Activated naive CD8-positive, alpha-beta T cell treated with anti-CD3 and anti-CD28 coated beads, Interleukin-2, amount 50 U/mL, for 16 hours (primary cell): Measurements from ENCODE around the gene VCP.

ENCODE experiments used
- DNase-seq: peaks from one replicate; pipeline ENCODE4 v3.0.0-alpha.2; 2020; ENCODE audit warnings: low read depth, low spot score

Gene VCP

DNA sequence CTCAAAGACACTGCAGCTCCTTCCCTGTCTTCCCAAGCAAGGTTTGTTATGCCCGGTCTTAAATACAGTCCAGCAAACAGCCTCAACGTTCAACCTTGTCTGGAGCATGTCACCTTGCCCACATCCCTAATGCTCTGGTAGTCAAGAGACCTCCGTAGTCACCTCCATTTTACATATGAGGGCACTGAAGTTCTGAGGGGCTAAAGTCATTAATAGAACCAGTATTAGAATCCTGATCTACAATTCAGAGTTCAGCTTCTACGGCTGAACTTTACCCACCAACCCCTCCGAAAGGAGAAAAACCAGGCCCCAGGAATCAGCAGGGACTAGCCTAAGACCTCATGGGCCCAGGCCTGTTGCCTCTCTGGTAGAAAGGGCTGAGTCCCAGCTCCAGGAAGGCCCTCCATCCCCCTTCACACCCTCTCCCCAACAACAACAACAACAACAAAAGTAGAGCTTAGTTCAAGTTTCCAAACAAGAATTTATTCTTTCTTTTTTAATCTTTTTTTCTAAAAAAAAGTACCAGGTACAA, 31.3 kb upstream of the VCP start:
- DNase-seq: no peak

DNA sequence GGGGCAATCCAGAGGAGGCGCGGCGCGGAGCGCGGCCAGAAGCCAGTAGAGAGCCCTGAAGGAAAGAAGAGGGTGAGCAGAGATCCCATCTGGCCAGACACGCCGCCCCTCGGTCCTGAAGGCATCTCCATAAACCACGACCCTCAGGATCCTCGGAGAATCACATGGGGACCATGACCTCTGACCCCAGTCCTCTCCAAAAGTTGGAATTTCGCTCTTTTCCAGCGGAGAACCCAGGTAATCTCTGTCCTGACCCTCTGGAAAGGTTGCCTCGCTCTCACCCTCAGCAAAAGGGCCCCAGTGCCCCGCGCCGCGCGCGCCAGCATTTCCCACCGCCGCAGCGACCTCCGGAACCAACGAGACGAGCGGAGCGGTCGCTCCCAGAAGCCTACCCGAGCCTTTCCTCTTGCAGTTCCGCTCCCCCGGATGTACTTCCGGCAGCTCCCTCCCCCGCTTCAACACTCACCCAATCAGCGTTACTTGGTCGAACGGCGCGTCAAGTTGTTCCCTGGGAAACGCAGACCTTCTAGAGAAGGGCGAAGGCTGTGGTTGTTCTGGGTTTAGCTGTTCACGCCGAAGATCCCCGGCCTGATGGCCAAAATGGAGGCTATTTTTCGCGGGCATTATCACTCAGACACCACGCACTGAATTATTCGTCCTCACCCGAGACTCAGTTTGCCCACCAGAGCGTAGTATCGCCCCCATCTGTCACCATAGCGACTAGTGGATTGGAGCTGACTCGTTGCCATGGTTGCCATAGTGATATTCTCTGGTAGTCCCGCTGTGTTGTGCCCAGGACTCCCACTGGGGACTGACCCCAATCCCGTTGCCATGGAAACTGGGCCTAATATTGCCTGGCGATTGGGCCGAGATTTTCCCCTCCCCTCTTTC, 30.6 kb upstream of the VCP start, which contains the start of gene STOML2:
TSS of gene STOML2 (minus strand) at position 363 of the 891 bp plus-strand sequence. CDS start at position 326, 37 bp downstream.
- peak; percentile 88 for DNase-seq

DNA sequence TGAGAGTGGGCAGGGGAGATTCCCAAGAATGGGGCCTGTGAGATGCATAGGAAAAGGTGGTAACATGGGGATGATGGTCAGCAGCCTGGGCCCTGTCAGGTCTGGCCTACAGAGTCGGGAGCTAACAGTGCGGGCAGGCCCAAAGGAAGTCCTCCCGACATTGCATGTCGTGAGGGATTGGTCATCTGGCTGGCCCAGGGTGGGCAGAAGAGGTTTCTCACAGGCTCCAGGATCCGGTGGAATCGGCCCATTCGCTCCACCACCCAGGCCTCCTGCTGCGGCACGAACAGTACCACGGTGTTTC, 30.0 kb upstream of the VCP start:
- no peak for DNase-seq

DNA sequence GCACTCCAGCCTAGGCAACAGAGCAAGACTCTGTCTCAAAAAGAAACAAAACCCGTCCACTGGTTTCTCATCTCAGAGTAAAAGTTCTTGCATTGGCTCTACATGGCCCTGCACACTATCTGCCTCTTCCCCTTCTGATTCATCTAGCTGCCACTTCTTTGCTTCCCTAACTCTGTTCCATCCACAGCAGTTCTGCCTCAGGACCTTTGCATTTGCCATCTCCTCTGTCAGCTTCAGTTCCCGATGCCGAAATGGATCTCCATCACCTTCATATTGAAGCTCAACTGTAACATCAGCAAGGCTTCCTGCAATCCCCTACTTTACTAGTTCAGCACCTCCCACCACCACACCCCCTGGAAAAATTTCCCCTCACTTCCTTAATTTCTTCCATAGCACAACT, 25.1 kb upstream of the VCP start:
- DNase-seq: no peak

DNA sequence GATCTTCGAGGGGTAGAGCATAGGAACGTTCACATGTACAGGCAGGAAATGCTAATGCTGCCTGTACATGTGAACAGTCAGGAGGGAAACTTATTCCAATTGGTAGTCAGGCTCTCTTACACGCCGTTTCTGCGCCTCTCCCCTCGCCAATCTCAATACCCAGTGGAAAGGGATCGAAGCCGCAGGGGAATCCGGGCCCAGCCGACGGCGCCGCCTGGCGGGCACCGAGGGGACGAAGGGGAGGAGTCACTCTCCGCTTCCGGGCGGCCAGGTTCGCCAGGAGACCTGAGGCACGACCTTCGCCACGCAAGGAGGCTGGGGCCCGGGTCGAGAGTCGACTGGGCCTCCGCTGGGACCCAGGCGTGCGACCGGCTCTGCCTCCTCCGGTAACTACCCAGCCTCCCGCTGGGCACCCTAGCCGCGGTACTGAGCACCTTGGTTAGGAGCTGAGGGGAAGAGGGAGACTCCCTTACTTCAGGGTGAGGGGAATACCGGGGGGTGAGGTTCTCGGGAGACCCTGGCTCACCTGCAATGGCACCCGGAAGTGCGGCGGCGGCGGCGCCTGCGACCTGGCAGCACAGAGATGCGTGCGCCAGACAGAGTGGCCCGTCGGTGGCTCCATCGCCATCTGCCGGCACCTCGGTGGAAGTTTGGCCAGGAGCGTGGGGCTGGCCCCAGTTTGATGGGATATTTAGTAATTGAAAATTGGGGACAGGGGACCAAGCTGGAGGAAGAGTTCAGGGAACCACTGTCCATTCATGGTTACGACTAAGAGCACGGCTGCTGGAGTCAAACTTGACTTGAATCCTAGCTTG, 23.8 kb upstream of the VCP start, which contains the start of gene PIGO:
TSS of gene PIGO (minus strand) at position 557 of the 815 bp plus-strand sequence. CDS start 1,026 bp downstream, outside the sequence.
- DNase-seq: peak; percentile 77

DNA sequence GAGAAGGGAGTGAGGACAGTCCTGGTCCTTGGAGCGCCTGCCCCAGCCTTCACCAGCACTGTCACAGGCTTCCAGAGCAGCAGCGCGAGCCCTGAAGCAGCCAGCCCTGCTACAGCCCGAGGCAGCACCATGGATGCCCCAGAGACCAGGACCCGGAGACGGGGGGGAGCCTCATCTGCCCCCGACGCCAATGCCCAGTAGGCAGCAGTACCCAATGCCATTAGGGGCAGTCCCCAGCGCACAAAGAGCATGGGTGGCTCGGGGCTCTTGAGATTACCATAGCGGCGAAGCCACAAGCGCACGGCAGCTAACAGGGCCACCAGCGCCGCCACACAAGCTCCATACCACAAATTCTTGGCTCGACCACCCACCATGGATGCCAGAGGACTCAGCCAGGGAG, 19.1 kb upstream of the VCP start:
- no peak for DNase-seq

DNA sequence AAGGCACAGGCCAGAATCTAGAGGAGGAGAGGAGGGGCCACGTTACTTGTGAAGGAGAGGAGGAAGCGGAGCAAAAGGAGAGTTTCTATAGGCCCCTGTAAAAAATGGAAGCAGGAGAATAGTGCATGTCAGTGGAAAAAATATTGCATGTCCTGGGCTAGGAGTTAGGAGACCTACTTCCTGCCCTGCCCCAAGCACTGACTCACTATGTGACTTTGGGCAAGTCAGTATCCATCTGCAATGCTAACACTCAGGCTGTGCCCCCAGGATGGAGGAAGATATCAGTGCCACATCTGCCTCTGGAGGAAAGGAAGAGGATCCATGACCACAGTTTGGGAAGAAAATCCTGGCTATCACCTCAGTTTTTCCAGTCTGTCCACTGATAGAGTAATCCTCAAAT, 17.0 kb upstream of the VCP start:
- no peak for DNase-seq

DNA sequence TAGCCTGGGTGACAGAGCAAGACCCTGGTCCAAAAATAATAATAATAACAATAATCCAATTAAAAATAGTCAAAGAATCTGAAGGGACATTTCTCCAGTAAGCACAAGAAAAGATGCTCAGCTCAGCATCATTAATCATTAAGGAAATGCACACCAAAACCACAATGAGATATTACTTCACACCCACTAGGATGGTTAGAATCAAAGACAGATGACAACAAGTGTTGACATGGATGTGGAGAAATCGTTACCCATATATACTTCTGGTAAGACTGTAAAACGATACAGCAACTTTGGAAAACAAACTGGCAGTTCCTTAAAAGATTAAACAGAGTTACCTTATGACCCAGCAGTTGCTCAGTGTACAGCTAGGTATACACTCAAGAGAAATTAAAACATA, 12.7 kb upstream of the VCP start:
- no peak for DNase-seq

DNA sequence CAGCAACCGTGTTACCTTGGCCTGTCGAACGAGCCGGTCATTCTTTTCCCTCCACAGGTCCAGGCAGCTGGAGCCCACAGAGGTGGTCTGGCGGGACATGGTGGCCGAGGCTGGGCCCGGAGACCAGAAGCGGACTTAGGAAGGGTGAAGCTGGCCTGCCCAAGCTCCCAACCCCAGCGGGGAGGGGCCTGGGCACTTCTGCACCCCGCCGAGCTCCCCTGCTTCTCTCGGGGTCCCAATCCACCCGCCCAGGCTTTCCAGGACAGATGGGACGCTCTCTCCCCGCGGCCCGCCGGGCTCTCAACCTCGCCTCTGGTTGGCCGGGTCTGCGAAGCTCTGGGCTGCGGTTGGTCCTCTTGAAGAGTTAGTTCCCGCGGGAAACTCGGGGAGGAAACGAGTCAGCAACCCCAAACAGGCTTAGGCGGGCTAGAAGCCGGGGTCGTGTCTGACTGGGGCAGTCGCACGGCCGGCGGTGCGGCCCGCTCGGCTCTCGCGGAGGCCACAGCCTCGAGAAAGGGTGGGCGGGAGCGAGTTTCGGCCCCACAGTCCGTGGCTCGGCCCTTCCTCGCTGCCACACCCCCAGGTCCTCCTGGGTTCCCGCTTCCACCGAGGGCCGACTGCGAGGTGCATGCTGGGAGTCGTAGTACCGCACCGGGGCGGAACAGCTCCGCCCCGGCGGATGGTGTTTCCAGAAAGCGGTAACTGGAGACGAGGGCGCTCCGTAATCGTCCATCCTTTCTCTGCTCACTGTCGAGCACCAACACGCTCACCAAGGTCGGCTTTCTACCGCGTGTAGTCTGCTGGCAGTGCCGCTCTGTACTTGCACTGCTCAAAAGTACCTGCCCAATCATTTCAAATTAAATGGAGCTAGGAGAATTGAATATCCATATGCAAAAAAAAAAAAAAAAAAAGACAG, 7.3 kb upstream of the VCP start, which contains the start of gene FANCG:
TSS of gene FANCG (minus strand) at position 517 of the 916 bp plus-strand sequence. CDS start at position 99, 418 bp downstream.
- DNase-seq: peak; percentile 65

DNA sequence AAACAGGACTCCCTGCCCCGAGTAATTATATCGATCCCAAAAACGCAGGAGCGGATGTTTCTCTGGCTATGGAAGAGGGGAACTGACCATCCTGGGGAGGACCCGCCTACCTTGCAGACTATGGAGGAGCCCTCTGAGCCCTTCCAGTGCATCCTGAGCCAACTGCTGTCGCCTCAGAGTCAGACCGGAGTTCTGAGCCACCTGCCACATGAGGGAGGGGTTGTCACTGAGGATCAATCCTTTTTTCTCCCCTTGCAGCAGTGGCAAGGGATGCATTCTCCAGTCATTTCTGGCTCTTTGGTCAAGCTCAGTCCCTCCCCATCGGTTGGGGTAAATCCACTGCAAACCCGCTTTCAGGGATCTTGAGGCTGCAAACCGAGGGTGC, 6.6 kb upstream of the VCP start:
- no peak for DNase-seq

DNA sequence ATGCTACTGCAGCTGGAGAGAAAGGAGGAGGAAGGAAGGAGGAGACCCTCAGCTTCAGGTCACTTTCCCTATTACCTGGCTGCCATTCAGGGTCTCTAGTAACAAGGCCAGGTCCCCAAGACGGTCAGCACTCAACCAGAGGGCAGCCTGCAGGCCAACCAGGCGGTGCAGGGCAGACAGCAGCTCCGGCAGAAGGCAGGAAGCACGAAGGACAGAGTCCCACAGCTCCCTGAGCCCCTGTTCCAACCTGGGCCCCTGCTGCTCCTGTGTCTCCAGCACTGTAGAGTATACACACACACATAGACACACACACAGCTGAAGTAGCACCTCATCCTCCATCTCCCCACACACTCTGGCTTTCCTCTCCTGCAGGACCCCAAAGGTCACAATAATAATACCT, 5.6 kb upstream of the VCP start:
- DNase-seq: no peak

DNA sequence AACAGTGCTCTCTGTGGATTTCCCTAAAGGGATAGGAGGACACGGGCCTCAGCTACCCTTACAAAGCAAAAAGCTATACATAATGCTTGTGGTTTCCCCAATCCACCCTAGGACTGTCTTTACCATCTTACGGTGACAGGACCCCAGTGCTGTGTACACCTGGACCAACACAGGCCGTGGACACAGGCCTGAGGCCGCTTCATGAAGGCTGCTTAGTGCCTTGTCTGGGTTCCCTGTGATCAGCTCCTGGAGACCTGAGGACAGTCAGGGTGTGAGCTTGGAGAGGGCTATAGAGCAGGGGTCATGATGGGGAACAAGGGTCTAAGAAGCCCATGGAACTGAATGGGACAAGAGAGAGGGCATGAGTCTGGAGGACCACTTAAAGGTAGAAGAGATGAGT, 4.4 kb upstream of the VCP start:
- no peak for DNase-seq

DNA sequence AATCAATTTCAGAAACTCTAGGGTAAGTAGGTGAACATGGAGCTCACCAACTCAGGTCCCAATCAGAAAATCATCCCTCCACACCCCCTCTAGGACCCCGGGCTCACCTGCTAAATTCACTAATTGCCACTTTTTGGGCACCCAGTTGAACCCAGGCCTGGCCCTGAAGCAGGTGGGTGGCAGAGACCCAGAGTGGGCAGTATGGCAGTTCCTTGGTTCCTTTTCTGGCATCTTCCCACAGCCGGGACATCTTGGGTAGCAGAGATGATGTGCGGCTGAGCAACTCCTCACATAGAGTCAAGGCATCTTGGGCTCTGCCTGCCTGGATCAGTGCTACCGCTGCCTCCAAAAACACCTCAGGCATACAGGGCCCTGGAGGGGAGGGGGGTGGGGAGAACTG, 2.9 kb upstream of the VCP start:
- no peak for DNase-seq

DNA sequence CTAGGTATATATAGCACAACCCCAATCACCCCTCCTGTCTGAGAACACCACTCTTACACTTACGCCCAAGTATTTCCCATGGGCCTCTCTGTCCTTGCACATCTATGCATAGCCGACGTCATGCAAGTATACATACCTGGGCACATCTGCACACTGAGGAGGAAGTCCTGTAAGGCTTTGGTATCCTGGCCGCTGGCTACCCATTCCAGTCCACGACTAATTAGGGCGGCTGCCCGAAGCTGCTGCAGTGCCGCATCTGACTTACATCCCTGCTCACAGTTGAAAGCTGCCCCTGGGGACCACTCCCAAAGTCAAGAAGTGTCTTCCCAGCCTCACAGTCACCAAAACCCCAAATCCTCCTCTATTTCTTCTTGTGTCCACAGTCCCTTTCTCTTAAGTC, 2.4 kb upstream of the VCP start:
- no peak for DNase-seq

DNA sequence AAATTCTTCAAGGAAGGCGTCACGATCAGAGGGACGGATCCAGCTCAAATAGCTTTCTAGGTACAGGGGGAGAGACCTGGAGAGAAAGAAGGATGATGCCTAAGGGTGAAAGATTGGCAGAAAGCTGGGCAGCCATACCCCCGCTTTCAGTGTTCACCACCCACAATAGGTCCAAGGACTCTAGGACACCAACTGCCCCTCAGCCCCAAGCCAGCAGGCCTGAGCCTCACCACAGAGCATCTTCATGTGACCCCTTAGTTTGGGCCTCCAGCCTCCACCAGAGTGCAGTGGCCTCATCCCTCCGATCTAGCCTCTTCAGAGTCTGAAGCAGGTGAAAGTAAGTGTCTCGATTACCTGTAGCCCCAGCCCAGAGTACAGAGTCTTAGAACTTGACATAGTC, 1.7 kb upstream of the VCP start:
- DNase-seq: no peak

DNA sequence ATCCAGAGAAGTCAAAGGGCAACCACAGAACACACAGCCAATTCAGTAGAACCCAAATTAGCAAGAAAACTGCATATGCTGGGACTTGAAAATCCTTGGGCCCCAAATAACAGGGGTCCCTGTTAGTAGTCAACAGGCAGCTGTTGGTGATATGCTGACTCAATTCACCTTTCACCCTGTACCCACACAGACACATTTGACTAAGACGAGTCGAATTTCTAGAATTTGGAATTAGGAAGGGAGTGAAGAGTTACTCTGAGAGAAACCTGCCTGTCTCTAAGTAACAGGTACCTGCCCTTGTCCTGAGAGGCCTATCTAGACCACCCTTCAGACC, 821 bp upstream of the VCP start:
- DNase-seq: no peak

DNA sequence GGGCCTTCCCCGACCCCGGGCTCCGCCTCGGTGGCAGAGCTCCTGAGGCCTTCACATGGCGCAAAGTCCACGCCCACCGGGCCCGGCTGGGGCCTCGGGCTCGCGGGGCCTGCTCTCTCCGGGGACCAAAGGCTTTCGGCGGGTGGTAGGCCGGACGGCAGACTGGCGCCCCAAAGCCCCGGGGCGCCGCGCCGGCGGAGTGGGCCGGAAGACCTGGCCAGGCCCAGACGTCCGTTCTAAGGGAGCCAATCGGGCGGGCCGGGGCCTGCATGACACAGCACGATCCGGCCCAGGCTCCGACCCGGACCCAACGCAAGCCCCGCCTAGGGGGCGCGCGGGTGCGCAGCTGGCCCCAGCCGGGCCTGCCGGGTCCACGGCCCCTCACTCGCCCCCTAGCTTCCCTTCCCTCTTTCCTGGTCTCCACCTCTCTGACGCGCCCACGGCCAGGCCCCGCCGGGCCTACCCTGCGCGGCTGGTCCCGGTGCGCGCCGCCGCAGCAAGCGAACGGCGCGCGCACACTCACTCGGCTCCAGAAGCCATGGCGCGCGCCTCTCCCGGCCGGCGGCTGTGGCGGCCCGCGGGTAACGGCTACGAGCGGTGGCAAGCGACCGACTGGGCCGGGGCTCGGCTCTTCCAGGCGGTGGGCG, 488 bp downstream of the VCP start:
- DNase-seq: peak; percentile 34

DNA sequence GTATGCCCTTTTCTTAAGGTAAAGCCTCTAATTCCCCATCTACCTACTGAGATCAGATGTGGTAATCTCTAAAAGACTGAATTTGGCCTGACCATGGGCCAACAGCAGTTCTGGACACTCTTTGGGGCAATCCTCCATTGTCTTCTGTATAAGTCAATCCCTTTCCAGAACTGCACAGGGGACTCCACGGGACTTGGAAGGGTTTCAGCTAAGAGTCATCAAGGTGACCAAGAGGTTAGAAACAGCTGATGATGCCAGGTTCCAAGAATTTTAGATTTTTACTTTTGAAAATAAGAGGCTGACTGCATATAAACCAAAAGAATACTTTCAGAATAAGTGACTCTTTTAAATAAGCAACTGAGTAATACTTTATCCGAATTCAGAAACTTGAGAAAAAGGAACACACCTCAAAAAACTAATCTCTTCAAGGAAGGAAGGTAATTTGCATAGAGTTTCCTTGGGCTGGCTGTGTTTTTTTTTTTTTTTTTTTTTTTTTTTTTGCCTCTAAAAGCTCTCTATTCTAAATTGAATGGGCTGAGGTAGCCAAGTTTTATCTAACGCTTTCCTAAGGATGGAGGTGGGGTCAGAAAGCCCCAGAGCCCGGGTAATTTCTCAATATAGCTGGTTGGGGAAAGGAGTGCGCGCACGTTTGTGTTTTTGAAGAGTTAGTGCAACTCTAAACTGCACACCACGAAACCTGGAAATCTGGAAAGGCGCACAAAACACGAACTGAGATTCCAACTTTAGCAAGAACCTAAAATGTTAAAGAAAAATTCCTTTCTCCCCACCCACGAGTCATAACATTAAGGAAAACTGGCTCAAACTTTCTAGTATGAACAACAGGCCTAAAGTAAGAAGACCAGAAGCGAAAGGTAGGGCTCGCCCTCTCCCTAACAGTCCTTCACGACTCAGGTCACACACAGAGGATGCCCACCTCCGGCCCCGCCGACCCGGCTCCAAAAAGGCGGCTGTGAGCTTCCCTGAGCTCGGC, 1.3 kb downstream of the VCP start:
- DNase-seq: no peak

DNA sequence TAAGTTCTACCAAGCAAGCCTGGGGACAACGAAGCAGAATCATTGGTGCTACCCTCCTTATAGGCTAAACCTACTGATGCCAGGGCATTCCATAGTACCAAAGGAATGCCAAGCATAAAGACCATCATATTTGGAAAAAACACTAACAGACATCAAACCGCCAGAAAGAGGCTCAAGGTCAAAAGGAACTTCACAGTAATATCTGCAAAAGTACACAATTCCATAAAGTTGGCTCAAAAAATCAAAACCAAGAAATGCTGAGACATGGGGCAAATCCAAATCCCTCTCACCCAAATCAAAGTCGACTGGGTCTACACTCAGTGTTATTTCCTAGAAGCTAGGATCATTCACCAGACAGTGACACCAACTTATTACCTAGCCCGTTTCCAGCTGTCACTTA, 3.4 kb downstream of the VCP start:
- no peak for DNase-seq

DNA sequence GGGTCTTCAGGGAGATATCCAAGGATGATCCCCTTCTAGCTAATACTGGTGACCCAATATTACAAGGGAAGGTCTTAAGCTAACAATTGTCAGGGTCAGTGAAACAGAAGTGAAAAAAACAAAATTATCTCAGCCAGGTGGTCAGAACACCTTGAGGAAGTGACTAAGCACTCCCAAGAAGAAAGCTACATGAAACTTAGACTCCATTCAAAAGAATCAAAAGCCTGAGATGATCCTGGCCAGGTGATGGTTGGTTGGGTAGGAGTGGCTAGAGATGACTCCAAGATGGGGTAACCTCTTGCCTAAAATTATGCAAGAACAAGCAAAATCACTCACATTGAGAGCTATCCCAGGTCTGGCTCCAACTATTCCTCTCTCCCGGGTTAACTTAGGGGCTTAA, 5.4 kb downstream of the VCP start:
- no peak for DNase-seq
